MCF 10A (cell line): ENCODE measurements around the gene PRAMEF25. TPM values are rescaled to one million over a fixed set of nuclear protein-coding genes. Genes with fewer than 3 reads are reported as not detected.
"Not testable (repeated sequence)": the region's sequence is repeated elsewhere in the genome, so short reads cannot be mapped to it uniquely, and the experiment has no call there.

Experiments used
- Bru-seq: library from RNA; stranded (reverse); fragments of 400-500 nt; gene quantifications from one replicate; lab custom pipeline; 2021; lab: Mats Ljungman, UMichigan
- BruChase-seq, 2 experiments: library from RNA; stranded (reverse); fragments of 400-500 nt; gene quantifications; one replicate each; lab custom pipeline; 2021; lab: Mats Ljungman, UMichigan
- BruUV-seq: library from RNA; stranded (reverse); fragments of 400-500 nt; replicated peaks from 2 replicates; lab custom pipeline; 2021; lab: Mats Ljungman, UMichigan
- CTCF ChIA-PET: fragments of 300-600 bp; sonication (Branson Sonifier 250); formaldehyde crosslinking; extraction: SDS; loops from one replicate; lab custom pipeline; 2021; ENCODE audit warnings: antibody characterized with exemption, inconsistent platforms; lab: Yijun Ruan, JAX
- POLR2A ChIA-PET: fragments of 300-600, 350-650 bp; sonication (Branson Sonifier 250); formaldehyde crosslinking; extraction: SDS; loops from one replicate; lab custom pipeline; 2020; ENCODE audit warnings: antibody characterized with exemption, inconsistent platforms; lab: Yijun Ruan, JAX
- DNase-seq: peaks from one replicate; pipeline ENCODE4 v3.0.0-alpha.2; 2018; ENCODE audit not compliant: unreplicated experiment
- H3K27ac Mint-ChIP-seq: one replicate; pipeline ENCODE4 v1.8.0; 2022; ENCODE audit warnings: mild to moderate bottlenecking, low read depth, mixed read lengths; ENCODE audit not compliant: unreplicated experiment
- H3K27me3 Mint-ChIP-seq: one replicate; pipeline ENCODE4 v1.8.0; 2022; ENCODE audit warnings: mixed read lengths; ENCODE audit not compliant: insufficient read depth, unreplicated experiment
- H3K36me3 Mint-ChIP-seq: one replicate; pipeline ENCODE4 v1.8.0; 2022; ENCODE audit warnings: mild to moderate bottlenecking, moderate library complexity, mixed read lengths; ENCODE audit not compliant: insufficient read depth, unreplicated experiment
- H3K4me1 Mint-ChIP-seq: one replicate; pipeline ENCODE4 v1.8.0; 2022; ENCODE audit warnings: mixed read lengths; ENCODE audit not compliant: insufficient read depth, unreplicated experiment
- H3K4me3 Mint-ChIP-seq: one replicate; pipeline ENCODE4 v1.8.0; 2022; ENCODE audit warnings: mild to moderate bottlenecking, moderate library complexity, mixed read lengths; ENCODE audit not compliant: unreplicated experiment
- H3K9me3 Mint-ChIP-seq: one replicate; pipeline ENCODE4 v1.8.0; 2022; ENCODE audit warnings: mixed read lengths; ENCODE audit not compliant: unreplicated experiment
- intact Hi-C: fragments of 100-400 bp; cut with micrococcal nuclease; formaldehyde crosslinking; loops from 2 replicates; pipeline ENCODE4 v1.14.1; 2022
- long read RNA-seq: library from polyadenylated mRNA; stranded (forward); transcript quantifications from one replicate; pipeline ENCODE4 v2.0.0, GENCODE V29; 2022
- total RNA-seq: library from RNA; stranded (reverse); gene quantifications from 2 replicates; pipeline ENCODE4 v1.2.3, GENCODE V29; 2022

PRAMEF25 gene
- total RNA-seq, result not detected in 2 replicates
- Bru-seq, nascent RNA, result not detected
- BruChase-seq, experiment 1, labeled RNA remaining after a 6-hour chase, result not detected
- not detected for BruChase-seq, experiment 2, labeled RNA remaining after a 2-hour chase
- long read RNA-seq, result 0 reads

DNA sequence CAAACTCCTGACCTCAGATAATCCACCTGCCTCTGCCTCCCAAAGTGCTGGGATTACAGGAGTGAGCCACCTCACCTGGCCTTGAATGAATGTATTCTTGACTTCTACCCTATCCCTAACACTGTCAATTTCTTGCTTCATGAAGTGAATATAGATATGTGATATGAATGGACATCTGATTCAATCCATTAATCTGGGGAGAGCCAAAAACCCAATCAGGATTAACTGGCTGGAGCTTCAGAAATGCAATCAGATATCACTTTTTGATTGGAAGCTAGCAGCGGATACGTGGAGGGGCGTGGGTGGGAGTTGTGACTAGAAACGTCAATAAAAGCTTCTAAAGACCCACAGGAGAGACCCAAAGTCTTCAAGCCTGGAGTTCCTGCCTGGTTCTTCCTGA is at the start of gene PRAMEF25:
Gene PRAMEF25, plus strand, starts transcription at position 301 of the 400 bp plus-strand sequence. CDS start 2,920 bp downstream, outside the sequence.
- H3K4me1 Mint-ChIP-seq, CTCF ChIA-PET, DNase-seq, H3K4me3 Mint-ChIP-seq, H3K36me3 Mint-ChIP-seq, H3K9me3 Mint-ChIP-seq, BruUV-seq, intact Hi-C loops, H3K27me3 Mint-ChIP-seq, H3K27ac Mint-ChIP-seq, POLR2A ChIA-PET: not testable (repeated sequence)

- H3K36me3 Mint-ChIP-seq, DNase-seq, BruUV-seq, H3K9me3 Mint-ChIP-seq, H3K4me3 Mint-ChIP-seq, H3K27me3 Mint-ChIP-seq, H3K27ac Mint-ChIP-seq, POLR2A ChIA-PET, H3K4me1 Mint-ChIP-seq, CTCF ChIA-PET, intact Hi-C loops: not testable (repeated sequence)
These were observed 14.1 kb upstream of the PRAMEF25 start, which contains the start of gene PRAMEF27 for GRCh38 chr1:13056475-13056874. Gene PRAMEF27, minus strand, starts transcription at chr1:13056575. Its CDS starts 2,916 bp downstream, at chr1:13053659.

- H3K4me3 Mint-ChIP-seq, intact Hi-C loops: not testable (repeated sequence)
These were observed 46.2 kb downstream of the PRAMEF25 start, which contains the start of gene HNRNPCL2 for GRCh38 chr1:13116754-13117153. Gene HNRNPCL2, minus strand, starts transcription at chr1:13116854. Its CDS starts 454 bp downstream, at chr1:13116400.

More at GRCh38 chr1:13116754-13117153, 46.2 kb downstream of the PRAMEF25 start, which contains the start of gene HNRNPCL2:
- CTCF ChIA-PET, H3K4me1 Mint-ChIP-seq, H3K36me3 Mint-ChIP-seq, BruUV-seq, DNase-seq, H3K27ac Mint-ChIP-seq, POLR2A ChIA-PET, H3K9me3 Mint-ChIP-seq: not testable (repeated sequence)
- peaks cover 72% of the 10 kb centered on the region for H3K27me3 Mint-ChIP-seq

Other genes starting within 250 kb of the PRAMEF25 start
- gene PRAMEF11, start 239.4 kb upstream of the PRAMEF25 start, total RNA-seq, result not detected in 2 replicates
- gene HNRNPCL1, start 222.1 kb upstream of the PRAMEF25 start, total RNA-seq, result not detected in 2 replicates
- gene PRAMEF2, start 213.7 kb upstream of the PRAMEF25 start, total RNA-seq, result not detected in 2 replicates
- gene PRAMEF4, start 184.6 kb upstream of the PRAMEF25 start, total RNA-seq, result not detected in 2 replicates
- gene PRAMEF10, start 172.5 kb upstream of the PRAMEF25 start, total RNA-seq, result not detected in 2 replicates
- gene PRAMEF7, start 154.2 kb upstream of the PRAMEF25 start, total RNA-seq, result not detected in 2 replicates
- not detected in 2 replicates for gene PRAMEF6, start 123.2 kb upstream of the PRAMEF25 start, total RNA-seq
- not detected in 2 replicates for gene PRAMEF27, start 14.2 kb upstream of the PRAMEF25 start, total RNA-seq
- gene HNRNPCL3, start 10.0 kb upstream of the PRAMEF25 start, total RNA-seq, result not detected in 2 replicates
- gene HNRNPCL2, start 46.1 kb downstream of the PRAMEF25 start, total RNA-seq, result not detected in 2 replicates
- not detected in 2 replicates for gene PRAMEF26, start 85.2 kb downstream of the PRAMEF25 start, total RNA-seq
- not detected in 2 replicates for gene HNRNPCL4, start 94.9 kb downstream of the PRAMEF25 start, total RNA-seq
- gene PRAMEF9, start 101.1 kb downstream of the PRAMEF25 start, total RNA-seq, result not detected in 2 replicates
- not detected in 2 replicates for gene PRAMEF13, start 130.6 kb downstream of the PRAMEF25 start, total RNA-seq
- gene PRAMEF18, start 155.4 kb downstream of the PRAMEF25 start, total RNA-seq, result not detected in 2 replicates
- gene PRAMEF5, start 183.4 kb downstream of the PRAMEF25 start, total RNA-seq, result not detected in 2 replicates
- not detected in 2 replicates for gene PRAMEF8, start 214.4 kb downstream of the PRAMEF25 start, total RNA-seq
- gene PRAMEF33, start 232.8 kb downstream of the PRAMEF25 start, total RNA-seq, result not detected in 2 replicates
- not detected in 2 replicates for gene PRAMEF15, start 244.8 kb downstream of the PRAMEF25 start, total RNA-seq